ENCODE results near the gene PCMT1. TPM values are rescaled to one million over a fixed set of nuclear protein-coding genes. Genes with fewer than 3 reads are reported as not detected.

Gene PCMT1
- total and polyA plus RNA-seq, 10 of the 15 experiments (the other 5 are each of a cell fraction or from before 2014, with no cell fraction given) = 48.5 to 126 (median 81.2) TPM

DNA sequence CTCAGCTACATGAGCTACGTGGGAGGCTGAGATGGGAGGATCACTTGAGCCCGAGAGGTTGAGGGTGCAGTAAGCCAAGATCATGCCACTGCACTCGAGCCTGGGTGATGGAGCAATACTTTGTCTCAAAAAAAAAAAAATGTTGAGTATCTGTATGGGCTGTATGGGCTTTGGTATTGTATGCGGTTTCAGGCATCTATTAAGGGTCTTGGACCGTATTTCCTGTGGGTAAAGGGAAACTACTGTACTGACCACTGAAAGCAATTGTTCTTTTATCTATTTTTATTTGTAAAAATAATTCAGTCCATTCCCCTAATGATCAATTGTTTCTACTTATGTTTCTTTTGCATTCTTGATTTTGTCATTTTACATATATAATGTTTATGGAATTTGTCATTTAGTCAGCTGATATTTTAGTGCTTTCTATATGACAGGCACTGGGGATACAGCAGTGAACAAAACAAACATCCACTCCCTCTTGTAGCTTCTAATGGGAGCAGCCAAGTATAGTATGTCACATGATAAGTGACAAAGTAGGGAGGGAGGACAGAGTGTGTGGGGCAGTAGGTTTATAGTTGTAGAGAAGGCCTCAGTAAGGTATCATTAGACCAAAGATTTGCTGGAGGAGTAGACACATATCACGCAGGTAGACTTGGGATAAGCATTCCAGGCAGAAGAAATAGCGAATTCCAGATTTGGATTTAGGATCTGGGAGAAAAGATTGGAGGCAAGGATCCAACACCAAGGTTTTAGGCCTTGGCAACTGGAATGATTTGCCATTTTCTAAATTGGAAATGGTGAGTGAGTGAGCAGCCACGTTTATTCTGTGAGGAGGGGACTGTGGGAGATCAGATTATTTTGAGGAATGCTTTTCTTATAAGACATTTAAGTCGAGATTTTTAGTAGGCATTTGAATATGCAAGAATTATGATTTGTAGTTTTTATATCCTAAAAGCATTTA, 6.0 kb downstream of the PCMT1 start:
- peak; percentile 94 for ATAC-seq
- Histone ChIP-seq H3K79me2 (ENCODE audit: control insufficient read depth, insufficient read depth, low read length) (peaks cover 39% of the 10 kb centered on the region), H3K27me3 (replicated peaks in 1 of 2; ENCODE audit: control insufficient read depth in 2 of 2, insufficient read depth in 2 of 2, low read length in 1 of 2) (no peaks in the 10 kb centered on the region), H3K9me3 (replicated peaks; ENCODE audit: control insufficient read depth, insufficient read depth, low read length) (no peaks in the 10 kb centered on the region), H3K4me3 (no peak overlapping the region), H4K20me1 (ENCODE audit: control insufficient read depth, insufficient read depth) (peaks cover 3% of the 10 kb centered on the region; the same call in 1 of the 2 replicates), H3K9ac (ENCODE audit: control insufficient read depth, insufficient read depth, low read length) (no peak overlapping the region), H3K36me3 (ENCODE audit: control insufficient read depth in 2 of 2, insufficient read depth in 2 of 2, low read length in 1 of 2) (no peaks in the 10 kb centered on the region), H2AFZ (ENCODE audit: control insufficient read depth, low read depth, low read length) (no peak overlapping the region), H3K4me2 (ENCODE audit: control insufficient read depth, insufficient read depth) (0 out of 2 replicates have a peak overlapping the region, but pooled peaks have one; percentile 49), H3K4me1 (ENCODE audit: control insufficient read depth, insufficient read depth, low read length) (peaks cover 16% of the 10 kb centered on the region), H3K27ac (ENCODE audit: control insufficient read depth, insufficient read depth) (no peak overlapping the region)
- ChIA-PET CTCF (interaction anchor here (0.6 kb wide), 1 partner anchor 71 kb away, joined by 3 read pairs; no protein-coding TSS in a partner anchor), POLR2A (no interaction called here), RAD21 (ENCODE audit: unreplicated experiment) (interaction anchor here (0.6 kb wide), 1 partner anchor 40 kb away, joined by 5 read pairs; no protein-coding TSS in a partner anchor), SMC1A (ENCODE audit: uncharacterized antibody, unreplicated experiment) (interaction anchor here (1.0 to 1.2 kb wide), 3 partner anchors 8 to 71 kb away, joined by 3 read pairs; no protein-coding TSS in a partner anchor)
- DNase-seq (ENCODE audit: low read depth, low spot score) = no peak
- intact Hi-C loops (cut with micrococcal nuclease; ENCODE audit: unreplicated experiment) = no loop called here
- FAIRE-seq = peak; percentile 80
- WGBS (ENCODE audit: insufficient coverage, insufficient replicate concordance, low lambda C conversion rate, missing lambda C conversion rate) = 55% methylated on average over 9 of the region's 9 CpGs
- BruUV-seq (replicated peaks) = no TSS peak
- in situ Hi-C loops (cut with MboI) = no loop called here
- TF ChIP-seq, protein P1, sequence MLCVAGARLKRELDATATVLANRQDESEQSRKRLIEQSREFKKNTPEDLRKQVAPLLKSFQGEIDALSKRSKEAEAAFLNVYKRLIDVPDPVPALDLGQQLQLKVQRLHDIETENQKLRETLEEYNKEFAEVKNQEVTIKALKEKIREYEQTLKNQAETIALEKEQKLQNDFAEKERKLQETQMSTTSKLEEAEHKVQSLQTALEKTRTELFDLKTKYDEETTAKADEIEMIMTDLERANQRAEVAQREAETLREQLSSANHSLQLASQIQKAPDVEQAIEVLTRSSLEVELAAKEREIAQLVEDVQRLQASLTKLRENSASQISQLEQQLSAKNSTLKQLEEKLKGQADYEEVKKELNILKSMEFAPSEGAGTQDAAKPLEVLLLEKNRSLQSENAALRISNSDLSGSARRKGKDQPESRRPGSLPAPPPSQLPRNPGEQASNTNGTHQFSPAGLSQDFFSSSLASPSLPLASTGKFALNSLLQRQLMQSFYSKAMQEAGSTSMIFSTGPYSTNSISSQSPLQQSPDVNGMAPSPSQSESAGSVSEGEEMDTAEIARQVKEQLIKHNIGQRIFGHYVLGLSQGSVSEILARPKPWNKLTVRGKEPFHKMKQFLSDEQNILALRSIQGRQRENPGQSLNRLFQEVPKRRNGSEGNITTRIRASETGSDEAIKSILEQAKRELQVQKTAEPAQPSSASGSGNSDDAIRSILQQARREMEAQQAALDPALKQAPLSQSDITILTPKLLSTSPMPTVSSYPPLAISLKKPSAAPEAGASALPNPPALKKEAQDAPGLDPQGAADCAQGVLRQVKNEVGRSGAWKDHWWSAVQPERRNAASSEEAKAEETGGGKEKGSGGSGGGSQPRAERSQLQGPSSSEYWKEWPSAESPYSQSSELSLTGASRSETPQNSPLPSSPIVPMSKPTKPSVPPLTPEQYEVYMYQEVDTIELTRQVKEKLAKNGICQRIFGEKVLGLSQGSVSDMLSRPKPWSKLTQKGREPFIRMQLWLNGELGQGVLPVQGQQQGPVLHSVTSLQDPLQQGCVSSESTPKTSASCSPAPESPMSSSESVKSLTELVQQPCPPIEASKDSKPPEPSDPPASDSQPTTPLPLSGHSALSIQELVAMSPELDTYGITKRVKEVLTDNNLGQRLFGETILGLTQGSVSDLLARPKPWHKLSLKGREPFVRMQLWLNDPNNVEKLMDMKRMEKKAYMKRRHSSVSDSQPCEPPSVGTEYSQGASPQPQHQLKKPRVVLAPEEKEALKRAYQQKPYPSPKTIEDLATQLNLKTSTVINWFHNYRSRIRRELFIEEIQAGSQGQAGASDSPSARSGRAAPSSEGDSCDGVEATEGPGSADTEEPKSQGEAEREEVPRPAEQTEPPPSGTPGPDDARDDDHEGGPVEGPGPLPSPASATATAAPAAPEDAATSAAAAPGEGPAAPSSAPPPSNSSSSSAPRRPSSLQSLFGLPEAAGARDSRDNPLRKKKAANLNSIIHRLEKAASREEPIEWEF (IDR thresholded peaks at IDR 0.05; ENCODE audit: insufficient replicate concordance, low read depth, low read length) = no peak
- TF ChIP-seq WRNIP1 (IDR thresholded peaks at IDR 0.05; ENCODE audit: borderline replicate concordance, low read depth, low read length) = no peak
- TF ChIP-seq SRF (IDR thresholded peaks at IDR 0.05; ENCODE audit: low read depth in 2 of 2, low read length in 2 of 2) = no peak
- TF ChIP-seq, protein P2, sequence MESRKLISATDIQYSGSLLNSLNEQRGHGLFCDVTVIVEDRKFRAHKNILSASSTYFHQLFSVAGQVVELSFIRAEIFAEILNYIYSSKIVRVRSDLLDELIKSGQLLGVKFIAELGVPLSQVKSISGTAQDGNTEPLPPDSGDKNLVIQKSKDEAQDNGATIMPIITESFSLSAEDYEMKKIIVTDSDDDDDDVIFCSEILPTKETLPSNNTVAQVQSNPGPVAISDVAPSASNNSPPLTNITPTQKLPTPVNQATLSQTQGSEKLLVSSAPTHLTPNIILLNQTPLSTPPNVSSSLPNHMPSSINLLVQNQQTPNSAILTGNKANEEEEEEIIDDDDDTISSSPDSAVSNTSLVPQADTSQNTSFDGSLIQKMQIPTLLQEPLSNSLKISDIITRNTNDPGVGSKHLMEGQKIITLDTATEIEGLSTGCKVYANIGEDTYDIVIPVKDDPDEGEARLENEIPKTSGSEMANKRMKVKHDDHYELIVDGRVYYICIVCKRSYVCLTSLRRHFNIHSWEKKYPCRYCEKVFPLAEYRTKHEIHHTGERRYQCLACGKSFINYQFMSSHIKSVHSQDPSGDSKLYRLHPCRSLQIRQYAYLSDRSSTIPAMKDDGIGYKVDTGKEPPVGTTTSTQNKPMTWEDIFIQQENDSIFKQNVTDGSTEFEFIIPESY (IDR thresholded peaks at IDR 0.05) = no peak
- TF ChIP-seq ZZZ3 (IDR thresholded peaks at IDR 0.05; ENCODE audit: control insufficient read depth, insufficient read length, low read depth) = no peak
- no peak for TF ChIP-seq SIX5 (IDR thresholded peaks at IDR 0.05; ENCODE audit: low read depth, low read length, severe bottlenecking)
- TF ChIP-seq, protein P3, sequence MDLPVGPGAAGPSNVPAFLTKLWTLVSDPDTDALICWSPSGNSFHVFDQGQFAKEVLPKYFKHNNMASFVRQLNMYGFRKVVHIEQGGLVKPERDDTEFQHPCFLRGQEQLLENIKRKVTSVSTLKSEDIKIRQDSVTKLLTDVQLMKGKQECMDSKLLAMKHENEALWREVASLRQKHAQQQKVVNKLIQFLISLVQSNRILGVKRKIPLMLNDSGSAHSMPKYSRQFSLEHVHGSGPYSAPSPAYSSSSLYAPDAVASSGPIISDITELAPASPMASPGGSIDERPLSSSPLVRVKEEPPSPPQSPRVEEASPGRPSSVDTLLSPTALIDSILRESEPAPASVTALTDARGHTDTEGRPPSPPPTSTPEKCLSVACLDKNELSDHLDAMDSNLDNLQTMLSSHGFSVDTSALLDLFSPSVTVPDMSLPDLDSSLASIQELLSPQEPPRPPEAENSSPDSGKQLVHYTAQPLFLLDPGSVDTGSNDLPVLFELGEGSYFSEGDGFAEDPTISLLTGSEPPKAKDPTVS (IDR thresholded peaks at IDR 0.05; ENCODE audit: low read depth, low read length) = no peak
- TF ChIP-seq, protein P4, sequence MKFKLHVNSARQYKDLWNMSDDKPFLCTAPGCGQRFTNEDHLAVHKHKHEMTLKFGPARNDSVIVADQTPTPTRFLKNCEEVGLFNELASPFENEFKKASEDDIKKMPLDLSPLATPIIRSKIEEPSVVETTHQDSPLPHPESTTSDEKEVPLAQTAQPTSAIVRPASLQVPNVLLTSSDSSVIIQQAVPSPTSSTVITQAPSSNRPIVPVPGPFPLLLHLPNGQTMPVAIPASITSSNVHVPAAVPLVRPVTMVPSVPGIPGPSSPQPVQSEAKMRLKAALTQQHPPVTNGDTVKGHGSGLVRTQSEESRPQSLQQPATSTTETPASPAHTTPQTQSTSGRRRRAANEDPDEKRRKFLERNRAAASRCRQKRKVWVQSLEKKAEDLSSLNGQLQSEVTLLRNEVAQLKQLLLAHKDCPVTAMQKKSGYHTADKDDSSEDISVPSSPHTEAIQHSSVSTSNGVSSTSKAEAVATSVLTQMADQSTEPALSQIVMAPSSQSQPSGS (IDR thresholded peaks at IDR 0.05; ENCODE audit: low read length) = peak; percentile 68
- no peak; the same call in 1 of the 2 replicates for TF ChIP-seq NR2F1 (conservative IDR thresholded peaks at IDR 0.05)
- peak; percentile 47 to 69; a peak in 3 of 4 replicates for TF ChIP-seq IKZF2 (IDR thresholded peaks at IDR 0.05)
- TF ChIP-seq CBX5 (IDR thresholded peaks at IDR 0.05; ENCODE audit: low read depth) = no peak
- TF ChIP-seq YBX1 (IDR thresholded peaks at IDR 0.05) = no peak
